Activated CD8-positive, alpha-beta T cell treated with anti-CD3 and anti-CD28 coated beads for 36 hours (primary cell): ENCODE results near the gene HK3. TPM values are rescaled to one million over a fixed set of nuclear protein-coding genes. Genes with fewer than 3 reads are reported as not detected.

Source experiments
- ATAC-seq: fragments of 200-7000 bp; cut with Tn5 transposase; one replicate; pipeline ENCODE4 v1.10.0; 2021; ENCODE audit warnings: mild to moderate bottlenecking, moderate library complexity
- CTCF ChIA-PET: fragments of 350-600 bp; sonication (Branson Sonifier 250); formaldehyde crosslinking; loops from one replicate; lab custom pipeline; 2021; ENCODE audit warnings: antibody characterized with exemption; lab: Charles Lee
- POLR2A ChIA-PET: fragments of 350-600 bp; sonication (Branson Sonifier 250); formaldehyde crosslinking; loops from one replicate; lab custom pipeline; 2021; ENCODE audit warnings: antibody characterized with exemption; lab: Charles Lee
- DNase-seq: peaks from one replicate; pipeline ENCODE4 v3.0.0-alpha.2; 2020
- H3K27ac Mint-ChIP-seq: one replicate; pipeline ENCODE4 v1.8.0; 2021; ENCODE audit warnings: mild to moderate bottlenecking, mixed read lengths
- H3K27me3 Mint-ChIP-seq: one replicate; pipeline ENCODE4 v1.8.0; 2021; ENCODE audit warnings: mixed read lengths
- H3K36me3 Mint-ChIP-seq: one replicate; pipeline ENCODE4 v1.8.0; 2021; ENCODE audit warnings: low read depth, mixed read lengths
- H3K4me1 Mint-ChIP-seq: one replicate; pipeline ENCODE4 v1.8.0; 2021; ENCODE audit warnings: low read depth, mixed read lengths
- H3K4me3 Mint-ChIP-seq: one replicate; pipeline ENCODE4 v1.8.0; 2021; ENCODE audit warnings: mild to moderate bottlenecking, moderate library complexity, mixed read lengths
- H3K9me3 Mint-ChIP-seq: one replicate; pipeline ENCODE4 v1.8.0; 2021; ENCODE audit warnings: mixed read lengths
- CTCF ChIP-seq: fragments of 200-600 bp; IDR thresholded peaks from one replicate; pipeline ENCODE4 v1.8.0; 2022; ENCODE audit warnings: antibody characterized with exemption, mild to moderate bottlenecking
- intact Hi-C: fragments of 100-400 bp; cut with micrococcal nuclease; formaldehyde crosslinking; loops from one replicate; pipeline ENCODE4 v1.10.0; 2022
- total RNA-seq, 2 experiments: library from RNA; stranded (reverse); gene quantifications; one replicate each; pipeline ENCODE4 v1.2.3, GENCODE V29; 2021

HK3 gene
- total RNA-seq, 2 experiments from 2014 or later, result not detected

GRCh38 chr5:176854164-176854563 is 45.0 kb downstream of the HK3 start:
- no peak overlapping the region for H3K4me3 Mint-ChIP-seq
- H3K27ac Mint-ChIP-seq, result no peak overlapping the region
- no peaks in the 10 kb centered on the region for H3K36me3 Mint-ChIP-seq
- CTCF ChIA-PET, result no interaction called here
- H3K9me3 Mint-ChIP-seq, result no peaks in the 10 kb centered on the region
- POLR2A ChIA-PET, result no interaction called here
- DNase-seq, result no peak
- TF ChIP-seq CTCF, result no peak
- peaks cover 14% of the 10 kb centered on the region for H3K27me3 Mint-ChIP-seq
- H3K4me1 Mint-ChIP-seq, result no peaks in the 10 kb centered on the region
- no peak for ATAC-seq
- intact Hi-C loops, result no loop called here

GRCh38 chr5:176853151-176853778 is 45.9 kb downstream of the HK3 start:
- no peak overlapping the region for H3K4me3 Mint-ChIP-seq
- H3K36me3 Mint-ChIP-seq, result no peaks in the 10 kb centered on the region
- ATAC-seq, result no peak
- no peak for DNase-seq
- no peaks in the 10 kb centered on the region for H3K9me3 Mint-ChIP-seq
- no peak for TF ChIP-seq CTCF
- peaks cover 14% of the 10 kb centered on the region for H3K27me3 Mint-ChIP-seq
- no peak overlapping the region for H3K27ac Mint-ChIP-seq
- CTCF ChIA-PET, result no interaction called here
- H3K4me1 Mint-ChIP-seq, result no peaks in the 10 kb centered on the region
- POLR2A ChIA-PET, result no interaction called here
- intact Hi-C loops, result no loop called here

- ChIA-PET CTCF (interaction anchor here (0.7 kb wide), 1 partner anchor 191 kb away, joined by 3 read pairs; no protein-coding TSS in a partner anchor), POLR2A (interaction anchor here (1.1 kb wide), 1 partner anchor 11 kb away, joined by 3 read pairs; no protein-coding TSS in a partner anchor)
- intact Hi-C loops, result no loop called here
- Mint-ChIP-seq H3K4me1 (no peaks in the 10 kb centered on the region), H3K27ac (no peak overlapping the region), H3K27me3 (peaks cover 14% of the 10 kb centered on the region), H3K9me3 (no peaks in the 10 kb centered on the region), H3K36me3 (no peaks in the 10 kb centered on the region), H3K4me3 (no peak overlapping the region)
- ATAC-seq (no peak), DNase-seq (no peak)
- no peak for TF ChIP-seq CTCF
These were observed 47.1 kb downstream of the HK3 start for GRCh38 chr5:176851871-176852658.

GRCh38 chr5:176851380-176851779 is 47.8 kb downstream of the HK3 start:
- intact Hi-C loops, result no loop called here
- peaks cover 14% of the 10 kb centered on the region for H3K27me3 Mint-ChIP-seq
- POLR2A ChIA-PET, result interaction anchor here (1.1 kb wide), 1 partner anchor 10 kb away, joined by 3 read pairs; no protein-coding TSS in a partner anchor
- no peak for TF ChIP-seq CTCF
- H3K4me1 Mint-ChIP-seq, result no peaks in the 10 kb centered on the region
- no peaks in the 10 kb centered on the region for H3K36me3 Mint-ChIP-seq
- ATAC-seq (no peak), DNase-seq (no peak)
- CTCF ChIA-PET, result no interaction called here
- H3K4me3 Mint-ChIP-seq, result no peak overlapping the region
- H3K27ac Mint-ChIP-seq, result no peak overlapping the region
- no peaks in the 10 kb centered on the region for H3K9me3 Mint-ChIP-seq
